Stimulated activated CD8-positive, alpha-beta memory T cell treated with anti-CD3 and anti-CD28 coated beads, Interleukin-2, amount 100 ng/mL, for 48 hours (primary cell): ENCODE data around the gene POU2F2.

Experiments used
- DNase-seq, 2 donors: peaks; one replicate each; pipeline ENCODE4 v3.0.0-alpha.2; 2020; ENCODE audit warnings: low read depth in 2 of 2

The POU2F2 gene

DNA sequence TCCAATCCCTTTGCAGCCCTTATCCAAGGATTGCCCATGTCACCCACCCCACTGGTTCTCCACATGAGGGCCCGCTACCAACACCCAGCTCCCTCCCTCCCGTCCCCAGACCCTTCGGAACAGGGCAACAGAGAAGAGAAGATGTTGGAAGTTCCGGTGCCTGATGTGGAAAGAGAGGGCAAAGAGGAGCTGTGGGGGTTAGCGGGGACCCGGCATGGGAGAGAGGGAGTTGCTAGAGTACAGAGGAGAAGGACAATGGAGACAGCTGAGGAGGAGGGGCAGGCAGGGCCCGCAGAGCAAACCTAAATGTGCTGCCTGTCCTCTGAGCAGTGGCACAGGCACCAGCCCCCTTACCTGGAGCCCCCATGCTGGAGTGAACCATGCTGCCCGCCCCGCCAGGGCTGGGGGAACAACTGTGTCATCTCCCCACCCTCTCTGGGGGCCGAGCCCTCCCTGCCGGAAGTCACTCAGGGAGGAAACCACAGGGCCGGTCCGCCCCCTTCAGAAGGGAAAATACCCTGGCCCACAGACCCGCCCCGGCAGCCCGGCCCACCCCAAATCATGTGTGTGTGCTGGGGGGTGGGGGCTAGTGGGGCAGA, at the start of gene POU2F2:
POU2F2 (minus strand) TSS at position 417 of the 599 bp plus-strand sequence; CDS start at position 382, 35 bp downstream.
- peak; percentile 75 to 78 for DNase-seq

DNA sequence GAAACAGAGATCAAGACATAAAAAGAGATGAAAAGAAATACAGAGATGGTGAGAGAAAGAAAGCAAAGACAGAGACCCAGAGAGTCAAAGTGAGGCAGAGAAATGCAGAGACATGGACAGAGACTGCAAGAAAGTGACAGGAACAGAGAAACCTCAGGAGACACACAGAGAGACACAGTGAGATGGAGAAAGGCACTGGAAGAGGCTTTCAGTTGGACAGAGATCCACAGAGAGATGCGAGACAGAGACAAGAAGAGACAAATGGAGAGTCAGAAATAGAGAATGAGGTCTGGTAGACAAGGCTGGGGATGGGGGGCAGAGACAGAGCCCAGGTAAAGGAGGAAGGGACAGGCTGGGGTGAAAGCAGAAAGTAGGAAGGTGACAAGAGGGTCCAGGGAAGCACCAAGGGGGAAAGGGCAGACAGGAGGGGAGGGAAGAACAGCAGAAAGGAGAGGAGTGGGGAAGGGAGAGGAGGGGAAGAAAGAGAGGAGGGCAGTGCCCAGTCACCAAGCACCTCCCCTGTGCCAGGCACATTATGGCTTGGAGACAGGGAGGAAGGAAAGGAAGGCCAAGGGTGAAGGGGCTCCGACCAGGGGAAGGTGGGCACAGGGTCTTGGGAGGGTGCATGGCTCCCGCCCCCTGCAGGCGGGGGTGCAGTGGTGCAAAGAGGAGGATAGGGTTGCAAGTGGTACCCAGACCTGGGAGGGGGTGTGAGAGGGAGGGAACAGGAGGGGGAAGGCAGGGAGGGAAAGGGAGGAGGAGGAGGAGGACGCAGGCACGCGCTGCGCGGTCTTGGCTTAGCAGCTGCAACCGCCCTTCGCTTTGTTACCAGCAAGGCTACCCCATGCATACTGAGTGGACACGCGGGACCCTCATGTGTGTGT, 46.8 kb upstream of the POU2F2 start:
- DNase-seq = no peak

DNA sequence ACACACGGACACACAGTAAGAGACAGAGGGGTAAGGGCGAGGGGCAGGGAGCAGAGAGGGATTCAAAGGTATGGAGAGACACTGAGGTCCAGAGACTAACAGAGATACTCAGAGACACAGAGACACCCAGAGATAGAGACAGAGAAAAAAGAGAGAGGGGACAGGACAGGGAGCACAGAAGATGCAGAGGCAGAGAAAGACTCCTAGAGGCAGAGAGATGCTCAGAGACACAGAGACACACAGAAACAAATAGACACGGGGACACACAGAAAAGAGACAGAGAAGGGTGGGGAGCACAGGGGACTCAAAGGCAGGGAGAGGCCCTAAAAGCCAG, 45.4 kb upstream of the POU2F2 start:
- DNase-seq = no peak

DNA sequence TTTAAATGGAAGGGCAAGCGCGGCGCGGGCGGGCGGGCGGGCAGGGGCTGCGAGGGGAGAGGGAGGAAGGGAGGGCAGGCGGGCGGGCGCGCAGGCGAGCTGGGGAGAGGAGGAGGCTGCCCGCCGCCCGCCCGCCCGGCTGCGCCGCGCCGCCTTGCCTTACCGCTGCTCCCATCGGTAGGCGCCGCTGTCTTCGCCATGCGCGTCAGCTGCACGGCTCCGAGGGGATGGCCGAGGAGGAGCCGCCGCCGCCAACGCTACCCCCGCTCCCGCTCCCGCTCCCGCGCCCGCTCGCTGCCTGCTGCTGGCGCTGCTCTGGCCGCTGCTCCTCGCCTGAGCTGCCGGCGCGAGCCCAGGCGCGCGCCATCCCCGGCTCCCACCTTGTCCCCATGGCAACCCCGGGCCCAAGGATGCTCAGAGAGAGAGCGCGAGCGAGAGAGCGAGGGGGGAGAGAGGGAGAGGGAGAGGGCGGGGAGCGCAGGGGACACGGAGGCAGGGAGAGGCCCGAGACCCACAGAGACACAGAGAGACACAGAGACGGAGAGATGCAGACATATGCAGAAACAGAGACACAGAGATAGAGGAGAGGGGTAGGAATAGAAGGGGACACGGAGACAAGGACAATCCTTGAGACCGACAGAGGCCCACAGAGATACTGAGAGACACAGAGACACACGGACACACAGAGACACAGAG, 44.9 kb upstream of the POU2F2 start:
- DNase-seq = peak; percentile 69 to 71

DNA sequence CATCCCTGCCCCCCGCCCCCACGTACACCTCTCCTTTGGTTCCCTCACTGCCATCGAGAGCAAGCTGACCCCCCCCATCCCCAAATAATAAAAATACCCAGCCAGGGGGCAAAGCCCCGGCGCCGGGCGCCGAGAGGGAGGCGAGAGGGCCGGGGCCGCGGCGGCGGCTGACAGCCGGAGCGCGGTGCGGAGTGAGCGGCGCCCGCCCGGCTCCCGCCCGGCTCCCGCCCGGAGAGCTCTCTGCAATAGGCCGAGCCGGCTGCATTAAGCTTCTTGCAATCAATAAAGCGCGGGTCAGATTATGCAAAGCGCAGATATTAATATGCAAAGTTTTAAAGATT, 44.4 kb upstream of the POU2F2 start:
- DNase-seq = no peak

DNA sequence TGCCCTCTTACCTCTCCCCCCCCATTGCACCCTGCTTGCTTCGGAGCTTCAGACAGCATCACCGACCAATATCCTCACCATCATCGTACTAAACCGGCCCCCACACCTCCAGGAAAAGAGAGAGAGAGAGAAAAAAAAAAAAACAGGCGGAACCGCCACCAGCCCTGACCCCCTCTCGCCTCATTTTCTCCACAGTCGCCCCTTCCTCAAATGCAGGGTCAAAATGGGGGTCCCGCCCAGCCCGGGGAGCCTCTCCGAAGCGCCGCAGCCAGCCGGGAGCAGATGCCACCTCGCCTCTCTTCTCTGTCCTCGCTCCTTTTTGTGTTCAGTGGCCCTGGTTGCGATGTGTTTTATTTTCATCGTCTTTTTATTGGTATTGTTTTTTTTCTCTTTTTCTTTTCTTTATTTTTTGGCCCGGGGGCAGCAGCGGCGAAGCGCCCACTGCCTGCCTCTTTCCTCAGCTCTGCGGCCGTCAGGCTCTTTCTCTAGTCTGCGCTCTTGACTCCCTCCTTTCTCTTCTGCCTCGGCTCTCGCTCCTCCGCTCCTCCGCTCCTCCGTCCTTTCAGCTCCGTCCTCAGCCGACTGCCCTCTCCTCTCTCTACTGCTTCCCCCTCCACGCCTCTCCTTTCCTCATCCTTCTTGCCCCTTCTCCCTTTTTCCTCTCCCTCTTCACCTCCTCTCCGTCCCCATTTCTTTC, 43.9 kb upstream of the POU2F2 start:
- DNase-seq = no peak

DNA sequence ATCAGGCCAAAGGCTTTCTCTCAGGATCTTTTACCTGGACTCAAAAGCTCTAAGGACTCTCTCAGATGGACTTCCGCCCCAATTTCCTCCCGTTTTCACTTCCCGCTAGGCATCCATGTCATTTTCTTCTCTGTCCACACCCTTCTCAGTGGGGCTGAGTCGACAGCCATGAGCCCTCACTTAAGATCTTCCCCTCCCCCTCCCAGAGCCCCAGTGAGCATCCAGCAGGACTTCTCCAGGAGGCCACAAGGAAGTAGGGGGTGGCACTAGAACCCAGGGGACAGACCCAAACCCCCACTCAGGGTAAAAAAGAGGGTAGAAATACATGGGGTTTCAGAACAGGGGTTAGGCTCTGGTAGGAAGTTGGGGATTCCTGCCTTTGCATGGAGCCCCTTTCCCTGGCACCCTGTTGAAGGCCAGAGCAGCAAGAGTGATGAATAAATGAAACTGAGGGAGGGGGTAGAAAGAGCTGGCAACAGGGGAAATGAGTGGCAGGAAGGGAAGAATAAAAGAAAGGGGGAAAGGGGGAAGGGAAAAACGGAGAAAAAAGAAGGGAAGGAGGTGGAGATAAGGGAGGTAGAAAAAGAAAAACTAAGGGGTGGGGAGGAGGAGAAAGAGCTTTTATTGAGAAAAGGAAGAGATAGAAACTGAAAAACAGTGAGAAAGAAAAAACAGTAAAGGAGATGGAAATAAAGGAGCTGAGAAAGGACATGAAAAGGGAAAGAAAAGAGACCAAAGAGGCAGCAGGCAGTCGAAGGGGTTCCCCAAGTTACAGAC, 42.9 kb upstream of the POU2F2 start:
- no peak for DNase-seq

DNA sequence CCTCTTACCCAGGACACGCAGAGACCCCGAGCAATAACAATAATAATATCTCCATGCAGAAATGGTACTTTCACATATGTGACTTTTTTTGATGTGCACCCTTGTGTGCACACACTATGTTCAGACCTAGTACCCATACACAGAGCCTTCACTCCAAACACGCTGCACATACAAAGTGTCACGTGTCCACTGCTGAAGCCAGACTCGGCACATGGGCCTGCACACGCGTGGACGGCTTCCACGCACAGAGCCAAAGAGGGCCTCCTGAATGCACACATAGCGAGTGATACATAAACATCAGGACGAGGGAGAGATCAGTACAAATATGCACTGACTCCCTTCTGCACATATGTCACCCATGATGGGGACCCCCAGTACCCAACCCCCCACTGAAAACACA, 41.9 kb upstream of the POU2F2 start:
- DNase-seq = no peak

DNA sequence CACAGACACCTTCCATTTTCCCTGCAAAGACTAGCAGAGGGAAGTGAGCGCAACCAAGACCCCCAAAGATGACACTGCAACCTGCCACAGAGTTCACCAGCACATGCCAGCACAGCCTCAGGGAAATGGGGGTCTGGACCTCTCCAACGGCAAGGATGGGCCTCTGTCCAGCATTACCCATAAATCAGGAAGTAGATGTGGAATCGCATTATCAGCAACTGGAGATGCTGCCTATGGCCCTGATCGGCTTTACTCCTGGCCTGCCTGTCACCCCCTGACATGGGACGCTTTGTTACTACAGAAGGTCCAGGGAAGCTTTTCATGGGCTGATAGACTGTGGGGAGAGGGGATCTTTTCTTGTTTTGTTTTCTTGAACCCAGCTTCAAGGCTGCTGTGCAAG, 41.4 kb upstream of the POU2F2 start:
- DNase-seq = no peak

DNA sequence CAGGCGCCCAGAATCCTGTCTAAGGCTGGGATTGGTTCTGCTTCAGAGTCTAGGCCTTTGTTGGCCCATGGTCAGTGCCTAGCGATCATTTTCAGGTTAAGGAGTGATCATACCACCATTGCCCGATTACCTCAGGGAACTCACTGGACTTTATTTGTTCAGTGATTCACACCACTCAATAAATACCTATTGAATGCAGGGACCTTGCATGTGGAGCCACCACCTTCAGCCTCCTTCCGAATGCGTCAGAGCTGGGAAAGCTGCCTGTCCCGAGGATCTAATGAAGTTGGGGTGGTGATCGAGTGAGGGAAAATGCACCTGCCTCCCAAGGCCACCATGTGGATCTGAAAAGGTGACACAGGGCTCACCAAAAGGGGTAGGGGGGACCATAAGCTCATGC, 40.0 kb upstream of the POU2F2 start:
- no peak for DNase-seq

DNA sequence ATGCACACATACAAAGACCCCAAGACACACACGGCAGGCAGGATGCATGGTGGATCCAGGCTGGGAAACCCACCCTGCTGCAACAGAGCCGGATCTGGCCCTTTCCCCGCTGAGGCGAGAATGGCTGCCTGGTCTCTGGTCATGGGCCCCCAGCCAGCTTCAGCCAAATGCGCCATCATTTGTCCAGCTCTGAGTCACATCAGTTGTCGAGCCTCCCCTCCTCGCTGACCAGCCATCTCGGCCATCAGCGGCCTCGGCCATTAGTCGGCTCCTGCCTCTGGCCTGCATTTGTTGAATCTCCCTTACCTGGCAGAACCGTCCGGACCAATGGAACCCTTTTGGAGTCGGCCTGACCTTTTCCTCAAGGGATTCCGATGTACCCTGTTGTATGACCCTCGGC, 38.5 kb upstream of the POU2F2 start:
- DNase-seq = no peak

DNA sequence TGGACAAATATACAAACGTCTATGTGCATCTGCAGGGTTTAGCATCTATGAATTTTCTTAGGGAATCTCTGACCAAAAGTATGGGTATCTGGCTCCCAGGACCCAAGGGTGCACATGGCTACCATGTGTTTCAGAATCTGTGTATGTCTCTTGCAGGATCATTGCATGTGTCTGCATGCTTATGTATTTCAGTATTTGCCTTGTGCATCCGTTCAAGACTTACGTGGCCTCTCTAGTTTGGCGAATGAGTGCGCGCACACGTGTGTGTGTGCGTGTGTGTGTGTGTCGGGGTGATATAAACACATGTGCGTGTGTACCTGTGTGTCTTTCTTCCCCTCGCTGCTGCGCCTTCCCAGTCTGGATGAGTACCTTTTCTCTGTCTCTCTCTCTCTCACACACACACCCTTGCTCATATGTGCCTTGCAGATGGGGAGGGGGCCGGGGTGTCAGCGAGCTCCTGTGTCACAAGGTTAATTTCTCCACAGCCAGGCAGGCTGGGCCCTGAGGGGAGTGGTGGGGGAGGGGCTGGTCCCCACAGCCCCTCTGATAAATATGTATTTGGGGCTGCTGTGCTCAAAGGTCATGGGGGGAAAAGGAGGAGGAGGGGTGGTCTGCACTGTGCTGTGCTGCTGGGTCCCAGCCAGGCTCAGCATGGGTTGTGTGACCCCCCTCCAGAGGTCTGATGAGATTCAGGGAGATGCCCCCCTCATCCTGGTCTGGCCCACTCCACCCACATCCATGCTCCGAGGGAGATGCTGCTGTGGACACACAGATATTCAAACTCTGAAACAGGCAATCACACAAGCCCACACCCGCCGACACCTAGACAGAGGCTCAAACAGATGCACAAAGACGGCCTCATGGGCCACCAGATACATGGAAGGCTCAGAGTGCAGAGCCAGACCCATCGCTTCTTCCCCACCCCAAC, 37.5 kb upstream of the POU2F2 start:
- DNase-seq = no peak

DNA sequence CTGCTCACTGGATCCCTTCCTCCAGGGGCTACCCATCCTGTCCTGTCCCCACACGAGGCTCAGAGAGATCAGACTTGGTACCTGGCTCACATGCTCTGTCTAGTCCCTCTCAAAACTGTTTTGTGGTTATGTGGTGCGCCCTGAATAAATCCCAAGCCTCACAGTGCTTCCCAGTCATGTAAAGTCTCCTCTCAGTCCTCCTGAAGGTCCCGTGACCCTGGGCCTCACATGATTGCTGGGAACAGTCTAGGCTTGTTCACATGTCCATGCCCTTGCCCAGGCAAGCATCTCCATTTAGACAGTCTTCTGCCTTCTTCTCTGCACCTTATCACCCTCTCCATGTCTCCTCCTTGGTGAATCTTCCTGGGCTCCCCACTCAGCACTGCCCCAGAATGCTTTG, 36.0 kb upstream of the POU2F2 start:
- no peak for DNase-seq

DNA sequence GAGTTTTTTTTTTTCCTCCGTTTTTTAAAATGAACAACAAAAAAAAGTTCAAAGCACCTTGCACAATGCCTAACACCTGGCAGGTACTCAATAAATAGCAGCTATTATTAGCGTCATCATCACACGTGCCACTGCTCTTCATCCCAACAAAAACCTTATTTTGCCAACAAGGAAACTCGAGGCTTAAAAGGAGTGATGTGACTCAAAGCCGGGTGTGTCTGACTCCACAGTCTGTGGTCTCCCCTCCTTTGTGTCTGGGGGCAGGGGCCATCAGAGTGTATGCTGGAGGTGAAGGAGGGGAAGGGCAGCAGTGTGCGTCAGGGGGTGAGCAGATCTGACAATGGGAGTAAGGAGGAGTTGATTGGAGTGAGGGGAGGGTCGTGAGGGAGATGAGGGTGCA, 34.1 kb upstream of the POU2F2 start:
- no peak for DNase-seq

DNA sequence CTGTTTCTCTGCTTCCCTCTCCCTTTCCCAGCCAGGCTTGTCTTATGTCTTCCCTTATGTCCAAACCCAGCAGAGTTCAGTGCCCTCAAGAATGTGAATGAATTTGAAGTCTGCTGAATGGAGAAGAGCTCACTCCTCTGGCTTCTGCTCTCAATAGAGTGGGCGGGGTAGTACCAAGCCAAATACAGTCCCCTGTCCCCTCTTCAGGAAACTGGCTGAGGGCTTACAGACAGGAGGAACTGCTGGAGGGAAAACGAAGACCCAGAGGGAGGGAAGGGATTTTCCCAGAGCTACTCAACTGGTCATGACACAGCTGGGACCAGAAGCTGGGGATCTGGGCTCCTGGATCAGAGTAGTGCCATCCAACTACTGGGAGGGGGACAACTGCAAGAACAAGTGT, 32.9 kb upstream of the POU2F2 start:
- DNase-seq = no peak

DNA sequence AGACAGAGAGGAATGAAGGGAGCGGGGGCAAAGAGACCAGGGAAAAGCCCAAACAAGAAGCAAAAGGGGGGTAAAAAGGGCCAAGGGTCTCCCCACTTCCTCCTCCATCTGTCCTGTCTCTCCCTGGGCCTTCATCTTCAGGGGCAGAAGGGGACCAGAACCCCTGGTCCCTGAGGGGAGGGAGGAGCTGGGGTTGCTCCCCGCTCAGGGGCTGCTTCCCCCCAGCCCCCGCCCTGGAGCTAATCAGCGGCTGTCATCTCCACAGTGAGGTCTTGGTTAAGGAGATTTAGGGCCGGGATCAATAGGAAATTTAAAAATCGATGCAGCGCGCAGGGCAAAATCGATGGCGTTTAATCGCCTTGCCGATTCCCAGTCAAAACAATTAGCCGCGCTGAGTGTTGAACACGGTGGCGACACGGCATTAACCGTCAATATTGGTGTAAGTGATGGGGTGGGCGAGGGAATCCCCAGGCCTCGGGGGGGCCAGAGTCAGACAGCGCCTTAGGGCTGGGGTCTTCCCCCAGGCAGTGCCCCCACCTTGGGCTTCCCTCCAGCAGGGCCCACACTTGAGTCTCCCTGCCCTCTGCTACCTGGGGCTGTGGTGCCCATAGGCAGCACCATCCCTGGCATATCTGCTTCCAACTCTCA, 29.5 kb upstream of the POU2F2 start:
- no peak for DNase-seq

DNA sequence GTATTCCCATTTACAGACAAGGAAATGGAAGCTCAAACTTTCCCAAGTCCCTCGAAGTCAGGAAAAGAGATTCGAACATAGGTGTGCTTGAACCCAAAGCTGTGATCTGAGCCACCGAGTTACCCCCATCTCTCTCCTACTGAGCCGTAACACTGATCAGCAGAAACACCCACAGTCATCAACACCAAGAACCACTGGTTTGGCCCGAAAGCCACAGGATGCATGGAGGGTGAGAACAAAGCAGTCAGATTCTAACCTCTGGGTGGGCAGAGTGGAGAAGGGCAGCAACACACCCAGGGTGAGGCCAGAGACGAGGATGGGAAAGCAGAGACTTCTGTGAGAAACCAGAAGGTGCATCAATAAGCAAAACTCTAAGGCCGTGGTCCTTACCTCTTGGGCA, 27.7 kb upstream of the POU2F2 start:
- no peak for DNase-seq

DNA sequence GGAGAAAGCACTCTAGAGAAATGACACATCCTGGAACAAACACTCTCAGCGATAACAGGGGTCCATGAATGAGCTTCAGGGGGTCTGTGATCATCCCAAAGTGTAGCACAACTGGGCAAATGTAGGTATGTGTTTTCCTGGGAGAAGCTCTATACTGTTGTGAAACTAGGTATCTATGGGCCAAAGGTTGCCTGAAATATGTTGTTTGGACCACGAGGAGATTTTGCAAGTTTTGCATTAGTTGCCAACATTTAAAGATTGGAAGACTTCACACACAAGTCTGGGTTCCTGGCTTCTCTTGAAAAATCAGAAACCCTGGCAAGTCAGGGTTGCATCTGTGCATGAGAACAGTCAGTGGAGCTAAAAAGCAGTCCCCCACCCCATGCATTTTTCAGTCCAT, 26.7 kb upstream of the POU2F2 start:
- no peak for DNase-seq

DNA sequence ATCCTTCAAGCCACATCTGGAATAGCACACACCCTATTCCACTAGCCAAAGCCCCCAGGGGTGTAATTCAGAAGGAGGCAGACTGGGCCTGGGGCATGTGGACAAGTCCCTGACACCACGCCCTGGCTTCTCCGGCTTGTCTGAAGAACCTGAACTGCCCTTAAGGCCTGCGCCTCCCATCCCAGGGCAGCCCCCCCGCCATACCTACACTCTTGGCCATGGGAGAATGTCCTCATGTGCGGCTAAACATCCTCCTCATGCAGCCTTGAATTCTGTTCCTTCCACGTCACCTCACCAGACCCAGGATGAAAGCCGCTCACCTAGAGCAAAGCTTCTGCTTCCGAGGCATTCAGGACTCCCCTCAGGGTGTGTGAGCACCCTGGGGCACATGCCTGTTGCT, 24.3 kb upstream of the POU2F2 start:
- DNase-seq = no peak

DNA sequence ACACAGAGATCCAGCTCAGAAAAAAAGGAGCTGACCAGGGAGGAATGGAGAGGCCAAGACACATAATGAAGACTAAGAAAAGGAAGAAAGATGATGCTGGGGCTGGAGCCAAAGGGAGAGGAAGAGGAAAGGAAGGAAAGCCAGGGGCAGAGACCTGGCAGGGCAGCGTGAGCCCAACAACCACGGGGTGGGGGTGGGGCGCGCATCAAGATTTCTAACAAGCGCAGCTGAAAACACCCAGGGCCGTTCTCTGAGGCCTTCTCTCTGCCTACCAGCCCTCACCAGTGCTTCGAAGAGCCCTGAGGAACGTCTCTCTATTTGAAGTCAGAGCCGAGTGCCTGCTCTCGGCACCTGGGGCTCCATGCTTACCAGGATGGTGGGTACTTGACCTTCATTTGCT, 23.6 kb upstream of the POU2F2 start:
- no peak for DNase-seq
